HCT116 (cell line): ENCODE results near the gene PITHD1. TPM values are rescaled to one million over a fixed set of nuclear protein-coding genes. Genes with fewer than 3 reads are reported as not detected.

Source experiments
- ATAC-seq: fragments of 200-7000 bp; cut with Tn5 transposase; 2 replicates; pipeline ENCODE4 v1.9.1; 2020; ENCODE audit warnings: mild to moderate bottlenecking, moderate library complexity
- BruUV-seq: library from RNA; stranded (reverse); fragments of 400-500 nt; replicated peaks from 2 replicates; lab custom pipeline; 2021; lab: Mats Ljungman, UMichigan
- CTCF ChIA-PET: fragments of 300-600 bp; sonication (Branson Sonifier 250); formaldehyde crosslinking; loops from one replicate; lab custom pipeline; 2021; ENCODE audit warnings: antibody characterized with exemption; lab: Charles Lee
- POLR2A ChIA-PET: fragments of 300-600, 350-600 bp; sonication (Branson Sonifier 250); formaldehyde crosslinking; loops from one replicate; lab custom pipeline; 2021; ENCODE audit warnings: antibody characterized with exemption; lab: Charles Lee
- RAD21 ChIA-PET, 2 experiments: fragments of 300-600 bp; sonication (Branson Sonifier 250); formaldehyde crosslinking; loops; one replicate each; lab custom pipeline; 2023; ENCODE audit warnings: low total read pairs in 2 of 2; ENCODE audit not compliant: uncharacterized antibody in 2 of 2, unreplicated experiment in 2 of 2, low non-redundant PET in 1 of 2; lab: Charles Lee
- DNase-seq: peaks from one replicate; pipeline ENCODE4 v3.0.0-alpha.2; 2010; ENCODE audit warnings: low read depth, low spot score
- H2AFZ ChIP-seq: fragments of 200-600 bp; shearing (Covaris generic), sonication (generic); 2 replicates; pipeline ENCODE4 v1.6.1; 2017; ENCODE audit warnings: low read depth, mixed run types, mixed read lengths, antibody characterized with exemption, low read length; ENCODE audit not compliant: poor library complexity, severe bottlenecking
- H3K27ac ChIP-seq: 2 replicates; pipeline ENCODE4 v1.5.1; 2012; ENCODE audit warnings: low read depth, low read length
- H3K27me3 ChIP-seq: fragments of 200-600 bp; sonication (generic); 2 replicates; pipeline ENCODE4 v1.6.1; 2016; ENCODE audit warnings: mixed run types, low read length, mixed read lengths; ENCODE audit not compliant: insufficient read depth
- H3K36me3 ChIP-seq, 2 experiments: fragments of 200-500 bp in 1 of 2; fragments of 200-600 bp in 1 of 2; sonication (Bioruptor generic) in 1 of 2; sonication (generic) in 1 of 2; 2 replicates each; pipeline versions ENCODE4 v1.5.1 to v1.6.1; 2014 to 2016; ENCODE audit warnings: low read length in 2 of 2, inconsistent platforms in 1 of 2, mixed read lengths in 1 of 2, mixed run types in 1 of 2; ENCODE audit not compliant: insufficient read depth in 2 of 2, control insufficient read depth in 1 of 2
- H3K4me1 ChIP-seq, 2 experiments: fragments of 200-600 bp in 1 of 2; sonication (generic) in 1 of 2; 2 replicates each; pipeline versions ENCODE4 v1.5.1 to v1.6.1; 2012 to 2017; ENCODE audit warnings: low read length in 2 of 2, inconsistent platforms in 1 of 2, mild to moderate bottlenecking in 1 of 2, mixed read lengths in 1 of 2, mixed run types in 1 of 2, moderate library complexity in 1 of 2; ENCODE audit not compliant: insufficient read depth in 2 of 2, control insufficient read depth in 1 of 2
- H3K4me2 ChIP-seq: fragments of 200-600 bp; sonication (generic); 2 replicates; pipeline ENCODE4 v1.6.1; 2017; ENCODE audit warnings: mixed run types, low read length, mixed read lengths
- H3K4me3 ChIP-seq, 2 experiments: fragments of 200-600 bp in 1 of 2; sonication (generic) in 1 of 2; replicated peaks in 1 of 2; 2 replicates each; pipeline ENCODE4 v1.5.1; 2011 to 2016; ENCODE audit warnings: low read length in 2 of 2, control low read depth in 1 of 2, low read depth in 1 of 2, mild to moderate bottlenecking in 1 of 2, mixed read lengths in 1 of 2, mixed run types in 1 of 2
- H3K79me2 ChIP-seq: fragments of 200-600 bp; sonication (generic); 2 replicates; pipeline ENCODE4 v1.6.1; 2017; ENCODE audit warnings: mild to moderate bottlenecking, mixed run types, low read length, moderate library complexity, mixed read lengths; ENCODE audit not compliant: insufficient read depth
- H3K9ac ChIP-seq: fragments of 200-600 bp; sonication (generic); 2 replicates; pipeline ENCODE4 v1.6.1; 2016; ENCODE audit warnings: low read length, mixed read lengths
- H3K9me2 ChIP-seq: fragments of 200-600 bp; sonication (generic), shearing (Covaris generic); 2 replicates; pipeline ENCODE4 v1.6.1; 2017; ENCODE audit warnings: mixed run types, mild to moderate bottlenecking, moderate library complexity; ENCODE audit not compliant: insufficient read depth
- H3K9me3 ChIP-seq, 2 experiments: fragments of 200-500 bp in 1 of 2; fragments of 200-600 bp in 1 of 2; sonication (Bioruptor generic) in 1 of 2; sonication (generic) in 1 of 2; 2 replicates each; pipeline ENCODE4 v1.6.1; 2014 to 2017; ENCODE audit warnings: low read length in 2 of 2, mixed read lengths in 2 of 2, inconsistent platforms in 1 of 2, low read depth in 1 of 2, mild to moderate bottlenecking in 1 of 2, mixed run types in 1 of 2, moderate library complexity in 1 of 2; ENCODE audit not compliant: control insufficient read depth in 1 of 2, insufficient read depth in 1 of 2
- H4K20me1 ChIP-seq: fragments of 200-600 bp; sonication (generic), shearing (Covaris generic); 2 replicates; pipeline ENCODE4 v1.6.1; 2017; ENCODE audit warnings: mixed run types, mild to moderate bottlenecking, moderate library complexity; ENCODE audit not compliant: insufficient read depth
- CBX3 ChIP-seq: IDR thresholded peaks from 2 replicates; pipeline ENCODE4 v1.6.1; 2012; ENCODE audit warnings: low read depth
- EGR1 ChIP-seq: IDR thresholded peaks from 2 replicates; pipeline ENCODE4 v1.6.1; 2012; ENCODE audit warnings: low read depth
- ELF1 ChIP-seq: IDR thresholded peaks from 2 replicates; pipeline ENCODE4 v1.6.1; 2012; ENCODE audit warnings: low read depth, borderline replicate concordance
- JUND ChIP-seq: IDR thresholded peaks from 2 replicates; pipeline ENCODE4 v1.6.1; 2012
- POLR2A ChIP-seq: IDR thresholded peaks from 2 replicates; pipeline ENCODE4 v1.7.0; 2011; ENCODE audit warnings: borderline replicate concordance; ENCODE audit not compliant: insufficient read depth, insufficient read length; ENCODE audit errors: extremely low read depth
- RAD21 ChIP-seq: IDR thresholded peaks from 2 replicates; pipeline ENCODE4 v1.6.1; 2012; ENCODE audit warnings: low read depth, mild to moderate bottlenecking
- SIN3A ChIP-seq: IDR thresholded peaks from 2 replicates; pipeline ENCODE4 v1.6.1; 2012; ENCODE audit warnings: low read depth
- TCF7L2 ChIP-seq: IDR thresholded peaks from 2 replicates; pipeline ENCODE4 v1.7.0; 2011; ENCODE audit warnings: borderline replicate concordance, inconsistent platforms; ENCODE audit not compliant: insufficient read depth, insufficient read length; ENCODE audit errors: extremely low read depth
- ZFX ChIP-seq: fragments of 450-650 bp; IDR thresholded peaks from 2 replicates; pipeline ENCODE4 v1.6.1; 2017
- intact Hi-C: fragments of 100-400 bp; cut with micrococcal nuclease; formaldehyde crosslinking; loops from 2 replicates; pipeline ENCODE4 v1.10.0; 2022
- total RNA-seq: library from RNA; stranded (reverse); gene quantifications from one replicate; pipeline ENCODE4 v1.2.1, GENCODE V29; 2021; ENCODE audit not compliant: unreplicated experiment
- TF ChIP-seq, protein P1 (sequence below): IDR thresholded peaks from 2 replicates; pipeline ENCODE4 v1.6.1; 2011; ENCODE audit warnings: mild to moderate bottlenecking, low read length, moderate library complexity; ENCODE audit not compliant: insufficient replicate concordance; ENCODE audit errors: extremely low read depth
- TF ChIP-seq, protein P2 (sequence below): IDR thresholded peaks from 2 replicates; pipeline ENCODE4 v1.6.1; 2012
- TF ChIP-seq, protein P3 (sequence below): IDR thresholded peaks from 2 replicates; pipeline ENCODE4 v1.6.1; 2012; ENCODE audit warnings: low read depth
- TF ChIP-seq, protein P4 (sequence below), 3 experiments: fragments of 200-600 bp in 1 of 3; sonication (generic) in 1 of 3; IDR thresholded peaks in 2 of 3; conservative IDR thresholded peaks in 1 of 3; 2 replicates each; pipeline ENCODE4 v1.5.1; 2012 to 2017; ENCODE audit warnings: low read depth in 2 of 3, low read length in 2 of 3, antibody characterized with exemption in 1 of 3, borderline replicate concordance in 1 of 3, control low read depth in 1 of 3, mild to moderate bottlenecking in 1 of 3, mixed read lengths in 1 of 3, mixed run types in 1 of 3, moderate library complexity in 1 of 3; ENCODE audit not compliant: insufficient read depth in 1 of 3

PITHD1 gene
- total RNA-seq, 1 experiment from 2014 or later = 57.2 TPM

DNA sequence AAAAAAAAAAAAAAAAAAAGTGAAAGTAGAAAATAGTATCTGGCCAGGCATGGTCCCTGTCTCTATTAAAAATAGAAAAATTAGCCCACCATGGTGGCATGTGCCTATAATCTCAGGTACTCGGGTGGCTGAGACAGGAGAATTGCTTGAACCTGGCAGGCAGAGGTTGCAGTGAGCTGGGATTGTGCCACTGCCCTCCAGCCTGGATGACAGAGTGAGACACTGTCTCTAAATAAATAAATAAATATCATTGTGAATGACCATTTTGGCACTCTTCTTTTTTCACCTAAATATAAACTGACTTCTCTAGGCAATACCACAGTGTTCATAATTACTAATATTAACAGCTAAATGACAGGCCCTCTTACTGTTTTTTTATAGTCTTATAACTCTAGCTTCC lies 20.4 kb upstream of the PITHD1 start:
- CTCF ChIA-PET = interaction anchor here (0.9 to 1.2 kb wide), 3 partner anchors 12 to 121 kb away, joined by 3 to 4 read pairs (median 3); no protein-coding TSS in a partner anchor
- no peaks in the 10 kb centered on the region for H3K9me3 ChIP-seq
- no peak overlapping the region for H3K27ac ChIP-seq
- peaks cover 0 to 9% of the 10 kb centered on the region in 2 experiments; a peak in 1 of 4 replicates for H3K4me1 ChIP-seq
- no peak overlapping the region for H2AFZ ChIP-seq
- intact Hi-C loops = no loop called here
- BruUV-seq = no TSS peak
- DNase-seq (no peak), ATAC-seq (no peak)
- TF ChIP-seq, protein P1, sequence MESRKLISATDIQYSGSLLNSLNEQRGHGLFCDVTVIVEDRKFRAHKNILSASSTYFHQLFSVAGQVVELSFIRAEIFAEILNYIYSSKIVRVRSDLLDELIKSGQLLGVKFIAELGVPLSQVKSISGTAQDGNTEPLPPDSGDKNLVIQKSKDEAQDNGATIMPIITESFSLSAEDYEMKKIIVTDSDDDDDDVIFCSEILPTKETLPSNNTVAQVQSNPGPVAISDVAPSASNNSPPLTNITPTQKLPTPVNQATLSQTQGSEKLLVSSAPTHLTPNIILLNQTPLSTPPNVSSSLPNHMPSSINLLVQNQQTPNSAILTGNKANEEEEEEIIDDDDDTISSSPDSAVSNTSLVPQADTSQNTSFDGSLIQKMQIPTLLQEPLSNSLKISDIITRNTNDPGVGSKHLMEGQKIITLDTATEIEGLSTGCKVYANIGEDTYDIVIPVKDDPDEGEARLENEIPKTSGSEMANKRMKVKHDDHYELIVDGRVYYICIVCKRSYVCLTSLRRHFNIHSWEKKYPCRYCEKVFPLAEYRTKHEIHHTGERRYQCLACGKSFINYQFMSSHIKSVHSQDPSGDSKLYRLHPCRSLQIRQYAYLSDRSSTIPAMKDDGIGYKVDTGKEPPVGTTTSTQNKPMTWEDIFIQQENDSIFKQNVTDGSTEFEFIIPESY = no peak
- RAD21 ChIA-PET = no interaction called here
- H4K20me1 ChIP-seq = 0 out of 2 replicates have a peak, but pooled peaks cover 5% of the 10 kb centered on the region
- H3K36me3 ChIP-seq = peaks cover 80 to 81% of the 10 kb centered on the region in 2 experiments
- no peaks in the 10 kb centered on the region for H3K9me2 ChIP-seq
- no peak overlapping the region for H3K4me3 ChIP-seq
- POLR2A ChIA-PET = no interaction called here
- H3K9ac ChIP-seq = no peak overlapping the region
- H3K4me2 ChIP-seq = no peak overlapping the region
- no peaks in the 10 kb centered on the region for H3K27me3 ChIP-seq
- H3K79me2 ChIP-seq = peaks cover 32% of the 10 kb centered on the region

DNA sequence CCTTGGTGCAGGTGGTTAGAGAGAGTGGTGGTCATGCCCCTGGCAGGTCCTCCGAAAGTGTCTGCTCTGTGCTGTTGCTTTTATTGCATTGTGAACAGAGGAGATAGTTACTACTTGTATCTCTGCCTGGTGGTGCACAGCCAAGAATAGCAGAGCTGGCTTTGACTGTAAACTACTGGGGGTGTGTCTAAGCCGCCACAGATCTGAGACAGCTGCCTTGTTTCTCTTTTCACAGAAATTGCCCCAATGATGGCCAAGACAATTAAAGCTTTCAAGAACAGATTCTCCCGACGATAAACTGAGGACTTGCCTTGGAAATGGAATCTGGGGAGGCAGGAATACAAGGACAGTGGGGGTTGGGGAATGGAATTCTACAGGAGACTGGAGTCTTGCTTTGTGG lies 18.9 kb upstream of the PITHD1 start:
- ChIA-PET POLR2A (no interaction called here), RAD21 (no interaction called here), CTCF (no interaction called here)
- no peak overlapping the region for H2AFZ ChIP-seq
- no peaks in the 10 kb centered on the region for H3K9me2 ChIP-seq
- no peak overlapping the region for H3K4me3 ChIP-seq
- H3K4me1 ChIP-seq = no peaks in the 10 kb centered on the region
- DNase-seq = no peak
- no peak overlapping the region for H3K4me2 ChIP-seq
- H3K9ac ChIP-seq = no peak overlapping the region
- peaks cover 69 to 71% of the 10 kb centered on the region in 2 experiments for H3K36me3 ChIP-seq
- no peak for ATAC-seq
- intact Hi-C loops = no loop called here
- H3K27ac ChIP-seq = no peak overlapping the region
- no peaks in the 10 kb centered on the region for H3K9me3 ChIP-seq
- H4K20me1 ChIP-seq = 0 out of 2 replicates have a peak, but pooled peaks cover 5% of the 10 kb centered on the region
- no peaks in the 10 kb centered on the region for H3K27me3 ChIP-seq
- H3K79me2 ChIP-seq = peaks cover 28% of the 10 kb centered on the region; the same call in 1 of the 2 replicates
- BruUV-seq = no TSS peak
- TF ChIP-seq JUND = no peak
- TF ChIP-seq, protein P2, sequence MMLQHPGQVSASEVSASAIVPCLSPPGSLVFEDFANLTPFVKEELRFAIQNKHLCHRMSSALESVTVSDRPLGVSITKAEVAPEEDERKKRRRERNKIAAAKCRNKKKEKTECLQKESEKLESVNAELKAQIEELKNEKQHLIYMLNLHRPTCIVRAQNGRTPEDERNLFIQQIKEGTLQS = no peak
- TF ChIP-seq, protein P3, sequence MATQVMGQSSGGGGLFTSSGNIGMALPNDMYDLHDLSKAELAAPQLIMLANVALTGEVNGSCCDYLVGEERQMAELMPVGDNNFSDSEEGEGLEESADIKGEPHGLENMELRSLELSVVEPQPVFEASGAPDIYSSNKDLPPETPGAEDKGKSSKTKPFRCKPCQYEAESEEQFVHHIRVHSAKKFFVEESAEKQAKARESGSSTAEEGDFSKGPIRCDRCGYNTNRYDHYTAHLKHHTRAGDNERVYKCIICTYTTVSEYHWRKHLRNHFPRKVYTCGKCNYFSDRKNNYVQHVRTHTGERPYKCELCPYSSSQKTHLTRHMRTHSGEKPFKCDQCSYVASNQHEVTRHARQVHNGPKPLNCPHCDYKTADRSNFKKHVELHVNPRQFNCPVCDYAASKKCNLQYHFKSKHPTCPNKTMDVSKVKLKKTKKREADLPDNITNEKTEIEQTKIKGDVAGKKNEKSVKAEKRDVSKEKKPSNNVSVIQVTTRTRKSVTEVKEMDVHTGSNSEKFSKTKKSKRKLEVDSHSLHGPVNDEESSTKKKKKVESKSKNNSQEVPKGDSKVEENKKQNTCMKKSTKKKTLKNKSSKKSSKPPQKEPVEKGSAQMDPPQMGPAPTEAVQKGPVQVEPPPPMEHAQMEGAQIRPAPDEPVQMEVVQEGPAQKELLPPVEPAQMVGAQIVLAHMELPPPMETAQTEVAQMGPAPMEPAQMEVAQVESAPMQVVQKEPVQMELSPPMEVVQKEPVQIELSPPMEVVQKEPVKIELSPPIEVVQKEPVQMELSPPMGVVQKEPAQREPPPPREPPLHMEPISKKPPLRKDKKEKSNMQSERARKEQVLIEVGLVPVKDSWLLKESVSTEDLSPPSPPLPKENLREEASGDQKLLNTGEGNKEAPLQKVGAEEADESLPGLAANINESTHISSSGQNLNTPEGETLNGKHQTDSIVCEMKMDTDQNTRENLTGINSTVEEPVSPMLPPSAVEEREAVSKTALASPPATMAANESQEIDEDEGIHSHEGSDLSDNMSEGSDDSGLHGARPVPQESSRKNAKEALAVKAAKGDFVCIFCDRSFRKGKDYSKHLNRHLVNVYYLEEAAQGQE = no peak
- no peak for TF ChIP-seq ZFX
- TF ChIP-seq EGR1 = no peak
- TF ChIP-seq, protein P4, sequence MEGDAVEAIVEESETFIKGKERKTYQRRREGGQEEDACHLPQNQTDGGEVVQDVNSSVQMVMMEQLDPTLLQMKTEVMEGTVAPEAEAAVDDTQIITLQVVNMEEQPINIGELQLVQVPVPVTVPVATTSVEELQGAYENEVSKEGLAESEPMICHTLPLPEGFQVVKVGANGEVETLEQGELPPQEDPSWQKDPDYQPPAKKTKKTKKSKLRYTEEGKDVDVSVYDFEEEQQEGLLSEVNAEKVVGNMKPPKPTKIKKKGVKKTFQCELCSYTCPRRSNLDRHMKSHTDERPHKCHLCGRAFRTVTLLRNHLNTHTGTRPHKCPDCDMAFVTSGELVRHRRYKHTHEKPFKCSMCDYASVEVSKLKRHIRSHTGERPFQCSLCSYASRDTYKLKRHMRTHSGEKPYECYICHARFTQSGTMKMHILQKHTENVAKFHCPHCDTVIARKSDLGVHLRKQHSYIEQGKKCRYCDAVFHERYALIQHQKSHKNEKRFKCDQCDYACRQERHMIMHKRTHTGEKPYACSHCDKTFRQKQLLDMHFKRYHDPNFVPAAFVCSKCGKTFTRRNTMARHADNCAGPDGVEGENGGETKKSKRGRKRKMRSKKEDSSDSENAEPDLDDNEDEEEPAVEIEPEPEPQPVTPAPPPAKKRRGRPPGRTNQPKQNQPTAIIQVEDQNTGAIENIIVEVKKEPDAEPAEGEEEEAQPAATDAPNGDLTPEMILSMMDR (IDR thresholded peaks at IDR 0.05 in 2 of 3, conservative IDR thresholded peaks at IDR 0.05 in 1 of 3; ENCODE audit: borderline replicate concordance in 1 of 3, insufficient read depth in 1 of 3, low read depth in 2 of 3, low read length in 2 of 3) = no peak
- TF ChIP-seq SIN3A = no peak
- TF ChIP-seq TCF7L2 = no peak
- TF ChIP-seq RAD21 = no peak
- no peak for TF ChIP-seq ELF1
- TF ChIP-seq POLR2A = no peak
- no peak for TF ChIP-seq CBX3
